ENCODE results near the gene TRAF3IP1.

TRAF3IP1 gene

GRCh38 chr2:238284802-238285515 is 35.4 kb upstream of the TRAF3IP1 start:
- no peaks in the 10 kb centered on the region for H3K27me3 Mint-ChIP-seq
- H3K36me3 Mint-ChIP-seq (ENCODE audit: low read depth), result no peaks in the 10 kb centered on the region
- peaks cover 43% of the 10 kb centered on the region for H3K4me1 Mint-ChIP-seq (ENCODE audit: low read depth)
- no peaks in the 10 kb centered on the region for H3K9me3 Mint-ChIP-seq
- no peak overlapping the region for H3K4me3 Mint-ChIP-seq
- no peak overlapping the region for H3K27ac Mint-ChIP-seq

GRCh38 chr2:238285653-238286082 is 34.6 kb upstream of the TRAF3IP1 start:
- H3K27me3 Mint-ChIP-seq, result no peaks in the 10 kb centered on the region
- no peaks in the 10 kb centered on the region for H3K36me3 Mint-ChIP-seq (ENCODE audit: low read depth)
- H3K4me3 Mint-ChIP-seq, result no peak overlapping the region
- no peaks in the 10 kb centered on the region for H3K9me3 Mint-ChIP-seq
- H3K27ac Mint-ChIP-seq, result no peak overlapping the region
- peaks cover 50% of the 10 kb centered on the region for H3K4me1 Mint-ChIP-seq (ENCODE audit: low read depth)

- no peaks in the 10 kb centered on the region for H3K36me3 Mint-ChIP-seq (ENCODE audit: low read depth)
- no peaks in the 10 kb centered on the region for H3K9me3 Mint-ChIP-seq
- H3K27me3 Mint-ChIP-seq, result no peaks in the 10 kb centered on the region
- H3K4me1 Mint-ChIP-seq (ENCODE audit: low read depth), result peaks cover 50% of the 10 kb centered on the region
- H3K4me3 Mint-ChIP-seq, result no peak overlapping the region
- H3K27ac Mint-ChIP-seq, result no peak overlapping the region
These were observed 34.2 kb upstream of the TRAF3IP1 start for GRCh38 chr2:238286095-238286494.

GRCh38 chr2:238286551-238286950 is 33.8 kb upstream of the TRAF3IP1 start:
- no peak overlapping the region for H3K27ac Mint-ChIP-seq
- H3K4me1 Mint-ChIP-seq (ENCODE audit: low read depth), result peaks cover 50% of the 10 kb centered on the region
- no peaks in the 10 kb centered on the region for H3K9me3 Mint-ChIP-seq
- peak overlapping the region; percentile 85 for H3K4me3 Mint-ChIP-seq
- no peaks in the 10 kb centered on the region for H3K36me3 Mint-ChIP-seq (ENCODE audit: low read depth)
- H3K27me3 Mint-ChIP-seq, result no peaks in the 10 kb centered on the region

GRCh38 chr2:238286987-238287736 is 33.2 kb upstream of the TRAF3IP1 start:
- H3K36me3 Mint-ChIP-seq (ENCODE audit: low read depth), result no peaks in the 10 kb centered on the region
- no peaks in the 10 kb centered on the region for H3K9me3 Mint-ChIP-seq
- H3K27me3 Mint-ChIP-seq, result no peaks in the 10 kb centered on the region
- peak overlapping the region; percentile 85 for H3K4me3 Mint-ChIP-seq
- H3K27ac Mint-ChIP-seq, result peak overlapping the region; percentile 49
- H3K4me1 Mint-ChIP-seq (ENCODE audit: low read depth), result peaks cover 50% of the 10 kb centered on the region

- H3K4me3 Mint-ChIP-seq, result peak within 1 kb of the TSS; percentile 90
- H3K27ac Mint-ChIP-seq, result peak within 1 kb of the TSS; percentile 88
- H3K36me3 Mint-ChIP-seq (ENCODE audit: low read depth), result no peaks in the 10 kb centered on the region
- H3K27me3 Mint-ChIP-seq, result no peaks in the 10 kb centered on the region
- peaks cover 46% of the 10 kb centered on the region for H3K4me1 Mint-ChIP-seq (ENCODE audit: low read depth)
- H3K9me3 Mint-ChIP-seq, result no peaks in the 10 kb centered on the region
These were observed 32.3 kb upstream of the TRAF3IP1 start, which contains the start of gene PER2 for GRCh38 chr2:238287737-238288649. TSS of gene PER2 (minus strand) at chr2:238288610. CDS start at chr2:238277936, 10,674 bp downstream.

GRCh38 chr2:238288650-238289573 is 31.4 kb upstream of the TRAF3IP1 start:
- peak overlapping the region; percentile 90 for H3K4me3 Mint-ChIP-seq
- no peaks in the 10 kb centered on the region for H3K27me3 Mint-ChIP-seq
- H3K36me3 Mint-ChIP-seq (ENCODE audit: low read depth), result no peaks in the 10 kb centered on the region
- H3K9me3 Mint-ChIP-seq, result no peaks in the 10 kb centered on the region
- peaks cover 41% of the 10 kb centered on the region for H3K4me1 Mint-ChIP-seq (ENCODE audit: low read depth)
- H3K27ac Mint-ChIP-seq, result peak overlapping the region; percentile 88

- Mint-ChIP-seq H3K4me3 (peak overlapping the region; percentile 90), H3K36me3 (ENCODE audit: low read depth) (no peaks in the 10 kb centered on the region), H3K27me3 (no peaks in the 10 kb centered on the region), H3K4me1 (ENCODE audit: low read depth) (peaks cover 41% of the 10 kb centered on the region), H3K27ac (peak overlapping the region; percentile 88), H3K9me3 (no peaks in the 10 kb centered on the region)
These were observed 30.7 kb upstream of the TRAF3IP1 start for GRCh38 chr2:238289574-238289973.

- no peaks in the 10 kb centered on the region for H3K9me3 Mint-ChIP-seq
- no peaks in the 10 kb centered on the region for H3K27me3 Mint-ChIP-seq
- H3K27ac Mint-ChIP-seq, result peak overlapping the region; percentile 88
- peak overlapping the region; percentile 90 for H3K4me3 Mint-ChIP-seq
- H3K36me3 Mint-ChIP-seq (ENCODE audit: low read depth), result no peaks in the 10 kb centered on the region
- H3K4me1 Mint-ChIP-seq (ENCODE audit: low read depth), result peaks cover 40% of the 10 kb centered on the region
These were observed 30.2 kb upstream of the TRAF3IP1 start for GRCh38 chr2:238290091-238290509.

- Mint-ChIP-seq H3K27ac (peak overlapping the region; percentile 88), H3K9me3 (no peaks in the 10 kb centered on the region), H3K36me3 (ENCODE audit: low read depth) (no peaks in the 10 kb centered on the region), H3K4me1 (ENCODE audit: low read depth) (peaks cover 32% of the 10 kb centered on the region), H3K27me3 (no peaks in the 10 kb centered on the region), H3K4me3 (peak overlapping the region; percentile 90)
These were observed 29.4 kb upstream of the TRAF3IP1 start for GRCh38 chr2:238290715-238291549.

GRCh38 chr2:238291550-238292281 is 28.6 kb upstream of the TRAF3IP1 start:
- Mint-ChIP-seq H3K4me3 (no peak overlapping the region), H3K4me1 (ENCODE audit: low read depth) (peaks cover 26% of the 10 kb centered on the region), H3K27me3 (no peaks in the 10 kb centered on the region), H3K9me3 (no peaks in the 10 kb centered on the region), H3K27ac (no peak overlapping the region), H3K36me3 (ENCODE audit: low read depth) (no peaks in the 10 kb centered on the region)

GRCh38 chr2:238294046-238294392 is 26.3 kb upstream of the TRAF3IP1 start:
- H3K27me3 Mint-ChIP-seq, result peaks cover 9% of the 10 kb centered on the region
- H3K4me3 Mint-ChIP-seq, result no peak overlapping the region
- H3K27ac Mint-ChIP-seq, result no peak overlapping the region
- H3K36me3 Mint-ChIP-seq (ENCODE audit: low read depth), result no peaks in the 10 kb centered on the region
- H3K4me1 Mint-ChIP-seq (ENCODE audit: low read depth), result peaks cover 16% of the 10 kb centered on the region
- no peaks in the 10 kb centered on the region for H3K9me3 Mint-ChIP-seq
